Raji (cell line): ENCODE data around the gene IL11RA.

Experiments used
- POLR2A ChIP-seq: IDR thresholded peaks from 2 replicates; pipeline ENCODE4 v1.6.1; 2011; ENCODE audit warnings: low read depth, low read length, control low read depth; ENCODE audit not compliant: insufficient read depth

Gene IL11RA

GRCh38 chr9:34686231-34686630, 34.2 kb downstream of the IL11RA start:
- no peak for TF ChIP-seq POLR2A

GRCh38 chr9:34686732-34687131, 34.7 kb downstream of the IL11RA start:
- no peak for TF ChIP-seq POLR2A

- TF ChIP-seq POLR2A, result no peak
Measured at GRCh38 chr9:34687276-34688030, 35.5 kb downstream of the IL11RA start.

- no peak for TF ChIP-seq POLR2A
Measured at GRCh38 chr9:34688329-34689115, 36.5 kb downstream of the IL11RA start.

- no peak for TF ChIP-seq POLR2A
Measured at GRCh38 chr9:34689116-34689470, 37.1 kb downstream of the IL11RA start.

GRCh38 chr9:34689512-34689911, 37.5 kb downstream of the IL11RA start:
- no peak for TF ChIP-seq POLR2A

GRCh38 chr9:34690983-34691935, 39.3 kb downstream of the IL11RA start, which contains the start of gene CCL19:
CCL19 (minus strand) TSS chr9:34691276; CDS start chr9:34691139, 137 bp downstream.
- TF ChIP-seq POLR2A, result no peak

- no peak for TF ChIP-seq POLR2A
Measured at GRCh38 chr9:34691936-34692315, 39.9 kb downstream of the IL11RA start.

- TF ChIP-seq POLR2A, result no peak
Measured at GRCh38 chr9:34693560-34693959, 41.6 kb downstream of the IL11RA start.

- TF ChIP-seq POLR2A, result no peak
Measured at GRCh38 chr9:34694811-34695210, 42.8 kb downstream of the IL11RA start.

GRCh38 chr9:34701023-34701768, 49.2 kb downstream of the IL11RA start:
- no peak for TF ChIP-seq POLR2A

- no peak for TF ChIP-seq POLR2A
Measured at GRCh38 chr9:34701769-34702736, 50.1 kb downstream of the IL11RA start.

GRCh38 chr9:34707130-34707529, 55.1 kb downstream of the IL11RA start:
- no peak for TF ChIP-seq POLR2A

- no peak for TF ChIP-seq POLR2A
Measured at GRCh38 chr9:34709196-34709978, 57.4 kb downstream of the IL11RA start.
